OCI-LY1 (cell line): ENCODE data around the gene OR2AG1.

Source experiments
- H2AFZ ChIP-seq: fragments of 200-600 bp; sonication (generic), shearing (Covaris generic); 2 replicates; pipeline ENCODE4 v1.6.0; 2014; ENCODE audit warnings: antibody characterized with exemption, mild to moderate bottlenecking, low read length
- H3F3A ChIP-seq: fragments of 200-600 bp; sonication (generic), shearing (Covaris generic); 2 replicates; pipeline ENCODE4 v1.6.0; 2014; ENCODE audit warnings: mild to moderate bottlenecking, antibody characterized with exemption, low read length, moderate library complexity; ENCODE audit not compliant: insufficient read depth
- H3K27ac ChIP-seq: fragments of 200-600 bp; sonication (generic); 2 replicates; pipeline ENCODE4 v1.5.1; 2014; ENCODE audit warnings: low read length, mixed run types, mild to moderate bottlenecking, low read depth; ENCODE audit not compliant: poor library complexity, severe bottlenecking
- H3K27me3 ChIP-seq: fragments of 200-600 bp; sonication (generic); 2 replicates; pipeline ENCODE4 v1.6.0; 2014; ENCODE audit warnings: antibody characterized with exemption, mild to moderate bottlenecking, low read length, moderate library complexity; ENCODE audit not compliant: insufficient read depth
- H3K36me3 ChIP-seq: fragments of 200-600 bp; sonication (generic); 2 replicates; pipeline ENCODE4 v1.6.1; 2014; ENCODE audit warnings: mild to moderate bottlenecking, antibody characterized with exemption, low read length, moderate library complexity, mixed read lengths; ENCODE audit not compliant: insufficient read depth
- H3K4me1 ChIP-seq: fragments of 200-600 bp; sonication (generic); 2 replicates; pipeline ENCODE4 v1.5.1; 2014; ENCODE audit warnings: mild to moderate bottlenecking, low read length, moderate library complexity; ENCODE audit not compliant: insufficient read depth, severe bottlenecking
- H3K4me2 ChIP-seq: fragments of 200-600 bp; sonication (generic), shearing (Covaris generic); 2 replicates; pipeline ENCODE4 v1.6.1; 2014; ENCODE audit warnings: low read length
- H3K4me3 ChIP-seq: fragments of 200-600 bp; sonication (generic); 2 replicates; pipeline ENCODE4 v1.5.1; 2014; ENCODE audit warnings: low read length, low read depth, mild to moderate bottlenecking, mixed read lengths; ENCODE audit not compliant: poor library complexity, severe bottlenecking
- H3K79me2 ChIP-seq: fragments of 200-600 bp; shearing (Covaris generic); 2 replicates; pipeline ENCODE4 v1.6.1; 2016; ENCODE audit warnings: mixed run types, low read length, mixed read lengths; ENCODE audit not compliant: insufficient read depth
- H3K9ac ChIP-seq: fragments of 200-600 bp; sonication (generic), shearing (Covaris generic); 2 replicates; pipeline ENCODE4 v1.6.1; 2014; ENCODE audit warnings: mild to moderate bottlenecking, low read length, mixed read lengths
- H3K9me2 ChIP-seq: fragments of 200-600 bp; sonication (generic), shearing (Covaris generic); 2 replicates; pipeline ENCODE4 v1.6.1; 2014; ENCODE audit warnings: low read depth, mild to moderate bottlenecking, low read length, mixed read lengths
- H3K9me3 ChIP-seq: fragments of 200-600 bp; shearing (Covaris generic); 2 replicates; pipeline ENCODE4 v1.6.1; 2014; ENCODE audit warnings: low read length, mixed read lengths
- H4K20me1 ChIP-seq: fragments of 200-600 bp; sonication (generic), shearing (Covaris generic); 2 replicates; pipeline ENCODE4 v1.6.0; 2016; ENCODE audit warnings: mild to moderate bottlenecking, low read length; ENCODE audit not compliant: insufficient read depth
- EZH2 ChIP-seq: fragments of 200-600 bp; sonication (generic), shearing (Covaris generic); IDR thresholded peaks from 2 replicates; pipeline ENCODE4 v1.8.0; 2017; ENCODE audit warnings: borderline replicate concordance, mixed run types, mild to moderate bottlenecking, antibody characterized with exemption, low read length, moderate library complexity, mixed read lengths
- TF ChIP-seq, protein P1 (sequence below): fragments of 200-600 bp; sonication (generic), shearing (Covaris generic); IDR thresholded peaks from 2 replicates; pipeline ENCODE4 v1.5.1; 2017; ENCODE audit warnings: mild to moderate bottlenecking, antibody characterized with exemption, low read length, moderate library complexity, mixed read lengths

Gene OR2AG1

GRCh38 chr11:6812390-6813005 is 29.7 kb downstream of the OR2AG1 start:
- no peak overlapping the region for H3K9ac ChIP-seq

DNA sequence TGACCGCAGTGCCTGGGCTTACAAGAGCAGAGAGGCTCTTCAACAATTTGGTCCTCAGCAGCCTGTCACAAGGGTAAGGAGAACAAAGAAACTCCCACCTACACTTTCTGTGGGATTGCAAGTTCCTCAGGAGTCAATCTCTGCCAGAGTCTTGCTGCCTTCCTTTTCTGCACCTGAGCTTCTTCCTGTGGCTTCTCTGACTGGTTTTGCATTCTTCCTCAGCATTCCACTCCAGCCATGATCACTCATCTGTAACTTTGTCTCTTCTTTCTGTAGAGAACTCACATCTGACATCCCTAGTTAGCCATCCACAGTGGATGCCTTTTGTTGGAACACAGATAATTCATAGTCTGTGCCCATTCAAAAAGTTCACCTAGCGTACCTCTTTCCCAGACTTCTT is 30.8 kb downstream of the OR2AG1 start:
- Histone ChIP-seq H3F3A (no peaks in the 10 kb centered on the region), H3K4me2 (no peak overlapping the region), H4K20me1 (no peaks in the 10 kb centered on the region), H3K4me3 (no peak overlapping the region), H3K27me3 (no peaks in the 10 kb centered on the region), H2AFZ (no peak overlapping the region), H3K9me3 (no peaks in the 10 kb centered on the region), H3K36me3 (no peaks in the 10 kb centered on the region), H3K9ac (no peak overlapping the region), H3K27ac (no peak overlapping the region), H3K79me2 (no peaks in the 10 kb centered on the region), H3K9me2 (no peaks in the 10 kb centered on the region), H3K4me1 (no peaks in the 10 kb centered on the region)
- TF ChIP-seq, protein P1, sequence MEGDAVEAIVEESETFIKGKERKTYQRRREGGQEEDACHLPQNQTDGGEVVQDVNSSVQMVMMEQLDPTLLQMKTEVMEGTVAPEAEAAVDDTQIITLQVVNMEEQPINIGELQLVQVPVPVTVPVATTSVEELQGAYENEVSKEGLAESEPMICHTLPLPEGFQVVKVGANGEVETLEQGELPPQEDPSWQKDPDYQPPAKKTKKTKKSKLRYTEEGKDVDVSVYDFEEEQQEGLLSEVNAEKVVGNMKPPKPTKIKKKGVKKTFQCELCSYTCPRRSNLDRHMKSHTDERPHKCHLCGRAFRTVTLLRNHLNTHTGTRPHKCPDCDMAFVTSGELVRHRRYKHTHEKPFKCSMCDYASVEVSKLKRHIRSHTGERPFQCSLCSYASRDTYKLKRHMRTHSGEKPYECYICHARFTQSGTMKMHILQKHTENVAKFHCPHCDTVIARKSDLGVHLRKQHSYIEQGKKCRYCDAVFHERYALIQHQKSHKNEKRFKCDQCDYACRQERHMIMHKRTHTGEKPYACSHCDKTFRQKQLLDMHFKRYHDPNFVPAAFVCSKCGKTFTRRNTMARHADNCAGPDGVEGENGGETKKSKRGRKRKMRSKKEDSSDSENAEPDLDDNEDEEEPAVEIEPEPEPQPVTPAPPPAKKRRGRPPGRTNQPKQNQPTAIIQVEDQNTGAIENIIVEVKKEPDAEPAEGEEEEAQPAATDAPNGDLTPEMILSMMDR: no peak
- no peak for TF ChIP-seq EZH2

More at GRCh38 chr11:6812390-6813005, 29.7 kb downstream of the OR2AG1 start:
- H3K9me2 ChIP-seq: no peaks in the 10 kb centered on the region
- H3K27ac ChIP-seq: no peak overlapping the region
- no peak overlapping the region for H2AFZ ChIP-seq
- TF ChIP-seq, protein P1: peak; percentile 84
- no peak for TF ChIP-seq EZH2
- H3K4me3 ChIP-seq: no peak overlapping the region
- no peaks in the 10 kb centered on the region for H3K9me3 ChIP-seq
- H3K36me3 ChIP-seq: no peaks in the 10 kb centered on the region
- H3F3A ChIP-seq: no peaks in the 10 kb centered on the region
- H3K4me1 ChIP-seq: no peaks in the 10 kb centered on the region
- no peaks in the 10 kb centered on the region for H4K20me1 ChIP-seq
- no peaks in the 10 kb centered on the region for H3K27me3 ChIP-seq
- H3K4me2 ChIP-seq: no peak overlapping the region
- no peaks in the 10 kb centered on the region for H3K79me2 ChIP-seq

- no peak for TF ChIP-seq EZH2
- TF ChIP-seq, protein P1: no peak
- no peaks in the 10 kb centered on the region for H3F3A ChIP-seq
Measured at GRCh38 chr11:6817694-6818093, 34.9 kb downstream of the OR2AG1 start.

More at GRCh38 chr11:6817694-6818093, 34.9 kb downstream of the OR2AG1 start:
- no peaks in the 10 kb centered on the region for H4K20me1 ChIP-seq
- H3K4me2 ChIP-seq: no peak overlapping the region
- H3K4me1 ChIP-seq: no peaks in the 10 kb centered on the region
- no peaks in the 10 kb centered on the region for H3K9me2 ChIP-seq
- H3K4me3 ChIP-seq: no peak overlapping the region
- H3K9me3 ChIP-seq: 0 out of 2 replicates have a peak, but pooled peaks cover 4% of the 10 kb centered on the region
- no peak overlapping the region for H3K9ac ChIP-seq
- no peak overlapping the region for H2AFZ ChIP-seq
- H3K27ac ChIP-seq: no peak overlapping the region
- H3K36me3 ChIP-seq: no peaks in the 10 kb centered on the region
- H3K79me2 ChIP-seq: no peaks in the 10 kb centered on the region
- H3K27me3 ChIP-seq: no peaks in the 10 kb centered on the region
